ENCODE data around the gene PRSS12.

GRCh38 chr4:118352843-118353533, at the start of gene PRSS12:
- peak; percentile 69 for TF ChIP-seq CTCF (IDR thresholded peaks at IDR 0.05; ENCODE audit: insufficient read depth, low read length)
- no peak for TF ChIP-seq POLR2AphosphoS5 (IDR thresholded peaks at IDR 0.05; ENCODE audit: low read depth)
- no peak for TF ChIP-seq GABPA (IDR thresholded peaks at IDR 0.05; ENCODE audit: low read depth)
- no peak for TF ChIP-seq SPI1 (IDR thresholded peaks at IDR 0.05; ENCODE audit: borderline replicate concordance, low read depth)
